ENCODE measurements around the gene GOLPH3. TPM values are rescaled to one million over a fixed set of nuclear protein-coding genes. Genes with fewer than 3 reads are reported as not detected.

The GOLPH3 gene
- total RNA-seq, 1 donor from 2014 or later, result 80.5 TPM

DNA sequence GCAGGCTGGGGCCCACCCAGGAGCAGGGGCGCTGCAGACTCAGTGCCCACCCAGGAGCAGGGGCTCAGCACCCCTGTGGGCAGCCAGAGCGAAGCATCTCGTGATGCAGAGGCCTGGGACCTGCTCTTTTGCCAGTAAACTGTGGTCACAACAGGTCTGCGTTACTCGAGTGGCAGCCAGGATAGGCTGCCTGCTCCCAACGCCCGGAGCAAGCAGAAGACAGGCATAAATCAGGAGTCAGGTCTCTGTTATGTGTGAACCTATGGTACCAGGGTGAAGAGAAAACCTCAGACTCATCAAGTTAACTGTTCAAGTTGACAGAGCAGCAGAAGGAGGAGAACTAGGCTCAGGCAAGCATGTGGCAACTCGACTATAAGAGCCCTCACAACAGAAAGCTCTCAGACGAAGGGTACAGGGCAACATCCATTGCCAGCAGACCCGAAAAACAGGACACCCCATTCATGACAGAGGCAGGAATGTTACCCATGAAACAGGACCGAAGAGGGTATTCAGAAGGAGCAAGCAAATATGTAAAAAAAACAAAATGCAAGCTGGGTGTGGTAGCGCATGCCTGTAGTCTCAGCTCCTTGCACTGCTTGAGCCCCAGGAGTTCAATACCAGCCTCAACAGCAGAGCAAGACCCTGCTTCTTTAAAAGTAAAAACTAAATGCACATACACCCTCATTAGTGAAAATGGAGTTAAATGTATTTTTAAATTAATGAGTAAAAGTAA lies 71.7 kb downstream of the GOLPH3 start:
- Mint-ChIP-seq H3K36me3 (peaks cover 24% of the 10 kb centered on the region), H3K4me1 (peaks cover 6% of the 10 kb centered on the region), H3K4me3 (no peak overlapping the region), H3K9me3 (no peaks in the 10 kb centered on the region), H3K27ac (peak overlapping the region; percentile 12), H3K27me3 (ENCODE audit: insufficient read depth, low read depth) (no peaks in the 10 kb centered on the region)
- DNase-seq (ENCODE audit: low spot score), result no peak
- Histone ChIP-seq H3K27me3 (no peaks in the 10 kb centered on the region), H4K20me1 (ENCODE audit: low read depth) (no peaks in the 10 kb centered on the region), H3K4me2 (no peak overlapping the region), H3F3A (ENCODE audit: low read depth) (no peaks in the 10 kb centered on the region), H3K4me3 (no peak overlapping the region), H3K9ac (no peak overlapping the region), H3K4me1 (peaks cover 7% of the 10 kb centered on the region), H2AFZ (replicated peaks) (no peak overlapping the region), H3K9me3 (ENCODE audit: low read depth) (no peaks in the 10 kb centered on the region), H3K27ac (no peak overlapping the region), H3K79me2 (ENCODE audit: low read depth) (no peaks in the 10 kb centered on the region), H3K36me3 (peaks cover 21% of the 10 kb centered on the region)
- TF ChIP-seq, protein P1, sequence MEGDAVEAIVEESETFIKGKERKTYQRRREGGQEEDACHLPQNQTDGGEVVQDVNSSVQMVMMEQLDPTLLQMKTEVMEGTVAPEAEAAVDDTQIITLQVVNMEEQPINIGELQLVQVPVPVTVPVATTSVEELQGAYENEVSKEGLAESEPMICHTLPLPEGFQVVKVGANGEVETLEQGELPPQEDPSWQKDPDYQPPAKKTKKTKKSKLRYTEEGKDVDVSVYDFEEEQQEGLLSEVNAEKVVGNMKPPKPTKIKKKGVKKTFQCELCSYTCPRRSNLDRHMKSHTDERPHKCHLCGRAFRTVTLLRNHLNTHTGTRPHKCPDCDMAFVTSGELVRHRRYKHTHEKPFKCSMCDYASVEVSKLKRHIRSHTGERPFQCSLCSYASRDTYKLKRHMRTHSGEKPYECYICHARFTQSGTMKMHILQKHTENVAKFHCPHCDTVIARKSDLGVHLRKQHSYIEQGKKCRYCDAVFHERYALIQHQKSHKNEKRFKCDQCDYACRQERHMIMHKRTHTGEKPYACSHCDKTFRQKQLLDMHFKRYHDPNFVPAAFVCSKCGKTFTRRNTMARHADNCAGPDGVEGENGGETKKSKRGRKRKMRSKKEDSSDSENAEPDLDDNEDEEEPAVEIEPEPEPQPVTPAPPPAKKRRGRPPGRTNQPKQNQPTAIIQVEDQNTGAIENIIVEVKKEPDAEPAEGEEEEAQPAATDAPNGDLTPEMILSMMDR (IDR thresholded peaks at IDR 0.05), result no peak
- TF ChIP-seq EZH2phosphoT487 (IDR thresholded peaks at IDR 0.05), result no peak
- no peak for TF ChIP-seq EZH2 (IDR thresholded peaks at IDR 0.05)

DNA sequence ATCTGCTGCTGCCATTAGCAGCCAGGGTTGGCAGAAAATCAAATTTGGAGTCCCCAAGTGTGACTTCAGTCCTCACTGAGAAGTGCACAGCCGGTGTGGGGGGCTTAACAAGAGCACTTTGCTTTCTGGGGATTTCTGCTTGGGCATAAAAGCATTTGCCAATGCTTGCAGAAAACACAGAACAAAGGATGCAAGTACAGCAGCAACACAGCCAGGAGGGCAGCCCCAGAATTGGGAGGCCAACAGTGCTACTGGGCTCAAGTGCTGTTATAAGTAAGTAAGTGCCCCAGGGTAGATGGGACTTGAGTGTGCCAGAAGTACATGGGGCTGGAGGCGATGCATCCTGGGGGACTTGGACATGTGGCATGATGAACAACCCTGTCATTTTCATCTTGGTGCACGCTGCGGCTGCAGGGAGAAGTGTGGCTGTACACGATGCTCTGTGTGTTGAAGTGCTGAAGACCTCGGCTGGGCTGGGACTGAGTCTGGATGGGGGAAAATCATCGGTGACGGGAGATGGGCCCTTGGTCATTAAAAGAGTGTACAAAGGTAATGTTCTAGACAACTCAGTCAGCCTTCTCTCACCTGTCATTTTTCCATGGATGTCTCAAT lies 73.3 kb downstream of the GOLPH3 start:
- no peaks in the 10 kb centered on the region for H3K9me3 Mint-ChIP-seq
- DNase-seq (ENCODE audit: low spot score), result no peak
- no peak overlapping the region for H3K4me2 ChIP-seq
- peaks cover 6% of the 10 kb centered on the region for H3K4me1 Mint-ChIP-seq
- no peaks in the 10 kb centered on the region for H4K20me1 ChIP-seq (ENCODE audit: low read depth)
- no peaks in the 10 kb centered on the region for H3K27me3 Mint-ChIP-seq (ENCODE audit: insufficient read depth, low read depth)
- H3K27ac Mint-ChIP-seq, result peak overlapping the region; percentile 69
- H3K4me1 ChIP-seq, result peaks cover 7% of the 10 kb centered on the region
- H3K4me3 ChIP-seq, result no peak overlapping the region
- H3K9ac ChIP-seq, result no peak overlapping the region
- H3K36me3 Mint-ChIP-seq, result peaks cover 20% of the 10 kb centered on the region
- H3K27ac ChIP-seq, result no peak overlapping the region
- TF ChIP-seq, protein P1 (IDR thresholded peaks at IDR 0.05), result no peak
- TF ChIP-seq EZH2phosphoT487 (IDR thresholded peaks at IDR 0.05), result no peak
- no peak overlapping the region for H2AFZ ChIP-seq (replicated peaks)
- H3K4me3 Mint-ChIP-seq, result no peak overlapping the region
- no peaks in the 10 kb centered on the region for H3K79me2 ChIP-seq (ENCODE audit: low read depth)
- H3K9me3 ChIP-seq (ENCODE audit: low read depth), result no peaks in the 10 kb centered on the region
- H3F3A ChIP-seq (ENCODE audit: low read depth), result no peaks in the 10 kb centered on the region
- no peaks in the 10 kb centered on the region for H3K27me3 ChIP-seq
- peaks cover 7% of the 10 kb centered on the region for H3K36me3 ChIP-seq

DNA sequence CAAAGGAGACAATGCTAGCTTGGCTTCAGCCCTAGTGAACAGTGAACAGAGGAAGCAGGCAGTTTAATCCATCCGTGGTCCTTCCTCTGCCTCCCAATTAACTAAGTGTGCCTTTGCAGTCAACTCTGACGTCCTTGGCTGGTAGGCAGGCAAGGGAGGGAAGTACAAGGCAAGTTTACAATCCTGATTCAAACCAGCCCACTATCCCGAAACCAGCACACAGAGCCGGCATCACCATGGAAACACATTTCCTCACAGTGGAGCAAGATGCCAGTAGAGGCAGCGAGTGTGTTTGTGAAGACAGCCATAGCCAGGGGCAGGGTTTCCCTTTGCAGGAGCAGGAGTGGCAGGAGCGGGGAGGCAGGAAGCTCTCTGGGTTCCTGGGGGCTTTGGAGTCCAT lies 73.9 kb downstream of the GOLPH3 start:
- H3K9me3 ChIP-seq (ENCODE audit: low read depth), result no peaks in the 10 kb centered on the region
- H3K27me3 Mint-ChIP-seq (ENCODE audit: insufficient read depth, low read depth), result no peaks in the 10 kb centered on the region
- H3K4me1 ChIP-seq, result peaks cover 7% of the 10 kb centered on the region
- peaks cover 2% of the 10 kb centered on the region for H3K36me3 ChIP-seq
- no peaks in the 10 kb centered on the region for H3F3A ChIP-seq (ENCODE audit: low read depth)
- H3K36me3 Mint-ChIP-seq, result peaks cover 16% of the 10 kb centered on the region
- H2AFZ ChIP-seq (replicated peaks), result no peak overlapping the region
- no peak for TF ChIP-seq EZH2phosphoT487 (IDR thresholded peaks at IDR 0.05)
- no peak for TF ChIP-seq EZH2 (IDR thresholded peaks at IDR 0.05)
- TF ChIP-seq, protein P1 (IDR thresholded peaks at IDR 0.05), result no peak
- H3K79me2 ChIP-seq (ENCODE audit: low read depth), result no peaks in the 10 kb centered on the region
- no peaks in the 10 kb centered on the region for H3K9me3 Mint-ChIP-seq
- H3K4me2 ChIP-seq, result no peak overlapping the region
- H3K9ac ChIP-seq, result no peak overlapping the region
- H3K27me3 ChIP-seq, result no peaks in the 10 kb centered on the region
- no peak overlapping the region for H3K4me3 Mint-ChIP-seq
- peaks cover 6% of the 10 kb centered on the region for H3K4me1 Mint-ChIP-seq
- no peak overlapping the region for H3K27ac ChIP-seq
- H4K20me1 ChIP-seq (ENCODE audit: low read depth), result no peaks in the 10 kb centered on the region
- H3K4me3 ChIP-seq, result no peak overlapping the region
- no peak overlapping the region for H3K27ac Mint-ChIP-seq
- no peak for DNase-seq (ENCODE audit: low spot score)
